ENCODE results near the gene CRKL.

Gene CRKL

GRCh38 chr22:20985720-20986119, 68.5 kb downstream of the CRKL start:
- DNase-seq, result no peak

GRCh38 chr22:20986365-20986764, 69.2 kb downstream of the CRKL start:
- no peak for DNase-seq

- DNase-seq, result no peak
These were observed 70.2 kb downstream of the CRKL start for GRCh38 chr22:20987375-20987774.

GRCh38 chr22:20988573-20989322, 71.5 kb downstream of the CRKL start:
- DNase-seq, result no peak

DNA sequence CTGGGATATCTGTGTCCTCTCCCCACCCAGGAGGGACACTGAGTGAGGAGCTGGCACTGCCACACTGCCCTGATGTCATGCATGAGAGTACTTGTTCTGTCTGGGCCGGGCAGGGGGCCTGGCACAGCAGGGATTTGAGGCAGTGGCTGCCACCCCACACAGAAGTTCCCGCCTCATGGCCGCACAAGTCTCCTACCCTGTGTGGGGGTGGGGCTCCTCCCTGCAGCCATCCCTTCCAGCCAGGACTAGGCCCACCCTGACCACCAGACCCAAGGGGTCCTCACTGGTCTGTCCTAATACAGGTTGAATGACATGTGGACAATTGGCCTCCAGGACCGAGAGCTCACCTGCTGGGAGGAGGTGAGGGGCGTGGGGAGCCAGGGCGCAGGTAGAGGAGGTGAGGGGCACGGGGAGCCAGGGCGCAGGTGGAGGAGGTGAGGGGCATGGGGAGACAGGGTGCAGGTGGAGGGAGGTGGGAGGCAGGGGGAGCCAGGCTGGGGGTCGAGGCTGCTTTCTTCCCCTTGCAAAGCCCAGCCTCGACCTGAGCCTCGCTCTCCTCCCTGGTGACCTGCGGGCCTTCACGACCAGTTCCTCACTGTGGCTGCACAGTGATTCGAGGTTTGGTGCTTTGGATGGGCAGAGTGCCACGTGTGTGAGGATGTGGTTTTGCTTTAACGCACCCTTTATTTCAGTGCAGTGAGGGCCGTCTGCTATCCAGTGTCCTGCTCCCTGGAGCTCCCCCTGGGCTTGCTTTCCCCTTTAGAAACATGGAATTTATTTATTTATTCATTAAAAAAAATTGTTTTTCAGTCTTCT, 72.3 kb downstream of the CRKL start:
- no peak for DNase-seq

DNA sequence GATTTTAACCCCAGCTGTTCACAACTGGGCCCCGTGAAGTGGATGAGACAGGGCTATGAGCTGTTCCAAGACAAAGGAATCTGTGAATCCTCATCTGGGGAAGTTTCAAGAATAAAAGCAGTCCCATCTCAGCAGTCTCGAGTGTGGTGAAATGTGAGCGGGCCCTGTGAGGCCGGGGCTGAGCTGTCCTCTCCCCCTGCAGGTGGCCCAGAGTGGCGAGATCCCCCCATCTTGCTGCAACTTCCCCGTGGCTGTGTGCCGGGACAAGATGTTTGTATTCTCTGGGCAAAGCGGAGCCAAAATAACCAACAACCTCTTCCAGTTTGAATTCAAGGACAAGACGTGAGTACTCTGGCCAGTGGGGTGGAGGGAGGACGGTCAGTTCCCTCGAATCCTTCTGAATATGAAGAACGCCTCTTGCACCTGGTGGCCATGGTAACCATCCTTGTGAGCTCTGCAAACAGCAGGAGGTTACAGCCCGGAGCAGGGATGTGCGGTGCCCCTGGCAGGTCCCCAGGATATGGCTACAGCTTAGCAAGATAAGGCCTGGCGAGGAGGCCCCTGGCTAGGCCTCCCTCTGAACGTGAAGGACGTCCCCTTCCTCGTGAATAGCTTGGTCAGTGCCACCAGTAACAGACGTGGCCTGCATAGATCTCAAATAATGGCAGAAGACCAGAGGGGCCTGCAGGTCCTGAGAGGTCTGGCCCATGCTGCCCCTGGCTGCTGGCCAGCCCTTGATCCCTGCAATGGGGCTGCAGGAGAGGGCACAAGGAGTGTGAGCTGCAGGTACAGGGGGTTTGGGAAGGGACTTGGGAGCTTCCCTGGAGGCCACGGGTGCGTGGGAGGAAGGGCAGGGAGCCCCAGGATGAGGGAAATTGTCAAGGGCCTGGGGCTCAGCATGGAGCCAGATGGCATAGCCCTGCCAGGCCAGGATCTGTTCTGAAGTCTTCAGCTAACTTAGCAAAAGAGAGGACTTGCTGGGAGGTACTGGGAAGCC, 73.3 kb downstream of the CRKL start:
- no peak for DNase-seq

- no peak for DNase-seq
These were observed 74.2 kb downstream of the CRKL start for GRCh38 chr22:20991252-20992055.

GRCh38 chr22:20992056-20992442, 74.8 kb downstream of the CRKL start:
- DNase-seq, result no peak

DNA sequence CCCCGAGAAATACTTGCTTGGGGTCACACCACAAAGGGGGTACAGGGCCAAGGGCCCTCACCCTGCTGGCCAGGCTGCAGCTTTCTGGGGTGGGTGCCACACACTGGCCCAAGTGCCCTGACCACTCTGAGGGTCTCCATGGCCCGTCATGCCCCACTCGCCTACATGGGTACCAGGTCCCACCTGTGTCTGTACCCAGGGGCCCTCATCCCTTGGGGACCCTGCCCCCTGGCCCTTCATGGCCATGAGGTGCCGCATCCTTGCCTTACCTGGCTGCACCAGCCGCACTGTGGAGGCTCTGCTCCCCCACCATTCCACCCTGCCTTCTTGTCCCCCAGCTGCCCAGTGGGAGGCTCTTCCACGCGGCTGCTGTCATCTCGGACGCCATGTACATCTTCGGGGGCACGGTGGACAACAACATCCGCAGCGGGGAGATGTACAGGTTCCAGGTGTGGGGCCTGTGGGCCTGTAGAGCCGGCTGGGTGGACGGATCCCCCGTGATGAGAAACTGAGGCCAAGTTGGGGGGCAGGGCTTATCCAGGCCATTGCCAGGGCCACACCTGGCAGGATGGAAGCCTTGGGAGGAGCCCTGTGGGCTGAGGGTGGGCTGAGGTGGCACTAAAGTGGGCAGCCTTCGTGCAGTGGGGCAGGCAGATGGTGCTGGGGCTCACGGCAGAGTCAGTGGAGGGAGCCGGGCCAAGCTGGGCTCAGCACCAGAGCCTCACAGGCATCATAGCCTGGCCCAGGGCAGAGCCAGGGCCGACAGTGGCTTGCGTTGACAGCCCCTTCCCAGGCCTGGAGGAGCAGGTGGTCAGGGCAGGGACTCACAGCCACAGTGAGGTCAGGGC, 75.5 kb downstream of the CRKL start:
- DNase-seq, result no peak

- DNase-seq, result no peak
These were observed 76.3 kb downstream of the CRKL start for GRCh38 chr22:20993304-20994127.

- no peak for DNase-seq
These were observed 77.1 kb downstream of the CRKL start for GRCh38 chr22:20994128-20994901.

- no peak for DNase-seq
These were observed 77.7 kb downstream of the CRKL start for GRCh38 chr22:20994902-20995241.

DNA sequence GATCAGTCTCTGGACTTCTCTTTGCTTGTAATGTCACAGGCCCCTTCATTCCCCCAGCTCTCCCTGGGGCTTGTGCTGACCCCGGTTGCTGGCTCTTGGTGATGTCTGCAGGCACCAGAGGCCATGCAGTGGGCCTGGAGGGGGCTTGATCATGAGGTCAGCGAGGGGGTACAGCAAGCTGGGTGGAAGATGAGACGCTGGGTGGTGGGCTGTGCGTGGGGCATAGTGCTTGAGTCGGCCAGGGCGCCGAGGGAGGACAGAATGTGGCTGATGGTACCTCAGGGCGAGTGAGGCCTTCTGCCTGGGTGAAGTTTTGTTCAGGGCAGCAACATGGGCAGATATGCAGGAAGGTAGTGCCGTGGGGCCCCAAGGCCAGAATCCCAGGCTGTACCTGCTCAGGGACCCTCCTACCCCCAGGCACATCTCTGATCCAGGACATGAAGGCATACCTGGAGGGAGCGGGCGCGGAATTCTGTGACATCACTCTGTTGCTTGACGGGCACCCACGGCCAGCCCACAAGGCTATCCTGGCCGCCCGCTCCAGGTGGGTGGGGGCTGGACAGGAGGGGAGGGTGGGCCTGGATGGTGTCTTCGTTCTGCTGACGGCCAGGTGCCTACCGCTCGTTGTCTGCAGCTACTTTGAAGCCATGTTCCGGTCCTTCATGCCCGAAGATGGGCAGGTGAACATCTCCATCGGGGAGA, 78.3 kb downstream of the CRKL start:
- DNase-seq, result no peak

DNA sequence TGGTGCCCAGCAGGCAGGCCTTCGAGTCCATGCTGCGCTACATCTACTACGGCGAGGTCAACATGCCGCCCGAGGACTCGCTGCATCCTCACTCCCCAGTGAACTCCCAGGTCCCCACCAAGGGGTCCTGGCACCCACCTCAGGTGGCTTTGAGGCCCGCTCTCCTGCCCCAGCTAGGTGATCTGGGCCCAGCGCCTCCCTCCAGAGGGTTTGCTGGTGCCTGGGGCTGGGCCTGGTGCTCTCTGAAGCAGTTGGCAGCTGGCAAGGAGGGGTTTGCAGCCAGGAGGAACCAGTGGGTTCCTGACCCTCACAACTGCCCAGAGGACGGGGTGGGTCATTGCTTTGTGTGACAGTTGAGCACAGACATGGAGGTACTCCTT, 78.8 kb downstream of the CRKL start:
- no peak for DNase-seq

DNA sequence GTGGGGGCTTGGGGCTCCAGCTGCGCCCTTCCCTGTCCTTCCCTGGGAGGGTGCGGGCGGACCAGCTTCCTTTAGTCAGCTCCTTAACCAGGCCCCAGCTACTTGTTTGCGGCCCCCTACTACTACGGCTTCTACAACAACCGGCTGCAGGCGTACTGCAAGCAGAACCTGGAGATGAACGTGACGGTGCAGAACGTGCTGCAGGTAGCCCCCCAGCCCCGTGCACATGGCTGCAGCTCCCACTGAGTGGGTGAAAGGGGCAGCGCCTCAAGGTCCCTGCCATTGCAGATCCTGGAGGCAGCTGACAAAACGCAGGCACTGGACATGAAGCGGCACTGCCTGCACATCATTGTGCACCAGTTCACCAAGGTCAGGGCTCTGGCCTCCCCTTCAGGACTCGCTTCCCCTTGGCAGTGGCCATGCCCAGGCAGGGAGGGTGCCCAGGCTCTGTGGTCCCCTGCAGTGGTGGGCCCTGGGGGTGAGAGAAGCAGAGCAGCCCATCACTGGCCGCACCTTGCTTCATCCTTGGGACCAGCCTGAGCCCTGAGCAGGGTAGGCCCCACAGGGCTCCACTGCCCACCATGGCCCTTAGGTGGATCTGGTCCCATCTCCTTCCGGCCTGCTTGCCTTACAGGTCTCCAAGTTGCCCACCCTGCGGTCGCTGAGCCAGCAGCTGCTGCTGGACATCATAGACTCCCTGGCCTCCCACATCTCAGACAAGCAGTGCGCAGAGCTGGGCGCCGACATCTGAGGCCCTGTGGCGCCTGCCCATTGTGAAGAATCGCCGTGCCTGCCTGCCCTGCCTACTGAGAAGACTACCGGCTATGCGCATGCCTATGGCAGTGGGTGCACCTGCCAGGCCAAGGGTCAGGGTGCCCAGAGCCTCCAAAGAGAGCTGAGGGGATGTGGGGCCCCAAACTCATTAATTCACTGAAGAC, 79.7 kb downstream of the CRKL start:
- DNase-seq, result no peak

DNA sequence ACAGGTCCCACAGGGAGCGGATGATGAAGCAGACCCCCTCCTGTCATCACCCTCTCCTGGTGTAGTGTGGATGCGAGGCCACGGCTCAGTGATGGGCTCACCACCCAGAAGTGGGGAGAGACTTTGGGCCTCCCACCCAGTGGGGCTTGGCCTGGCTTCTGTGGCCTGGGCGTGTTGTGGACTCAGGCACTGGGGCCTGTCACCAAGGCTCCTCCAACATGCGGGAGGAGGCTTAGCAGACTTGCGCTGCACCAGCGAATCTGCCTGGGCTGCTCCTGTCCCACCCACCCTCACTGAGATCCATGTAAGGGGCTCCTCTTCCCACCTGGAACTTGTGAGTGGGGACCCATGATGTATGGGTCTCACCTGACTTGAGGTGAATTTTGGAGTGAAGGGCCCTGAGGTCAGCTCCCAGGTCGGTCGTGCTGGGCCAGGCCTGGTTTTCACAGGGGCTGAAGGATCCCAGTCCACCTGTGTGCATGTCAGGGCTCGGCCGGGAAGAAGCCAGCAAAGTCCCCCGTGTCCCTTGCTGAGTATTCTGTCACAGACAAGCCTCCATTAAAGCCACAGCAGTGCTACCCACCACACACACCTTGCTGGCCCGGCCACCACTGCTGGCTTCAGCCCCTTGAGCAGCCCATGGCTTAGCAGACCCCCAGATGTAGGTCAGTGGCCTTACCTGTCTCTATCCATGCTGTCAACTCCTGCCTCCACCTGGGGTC, 80.5 kb downstream of the CRKL start:
- no peak for DNase-seq

All from NCI-H510A (cell line).